Peyer's patch (tissue), 4 donors: ENCODE data around the gene STX3. TPM values are rescaled to one million over a fixed set of nuclear protein-coding genes. Genes with fewer than 3 reads are reported as not detected.
A peak's percentile ranks its signal among the peaks of the same experiment; 100 is the strongest.

Experiments
- DNase-seq, 3 donors: peaks; one replicate each; pipeline ENCODE4 v3.0.0-alpha.2; 2017 to 2019
- H3K27ac ChIP-seq, 4 donors: fragments of 200-600 bp; sonication (generic); one replicate each; pipeline ENCODE4 v1.5.1; 2016 to 2019
- H3K27me3 ChIP-seq, 2 donors: fragments of 200-600 bp; sonication (generic); one replicate each; pipeline ENCODE4 v1.5.1; 2019
- H3K36me3 ChIP-seq, 3 donors: fragments of 200-600 bp; sonication (generic); one replicate each; pipeline ENCODE4 v1.5.1; 2016 to 2019
- H3K4me1 ChIP-seq, 4 donors: fragments of 200-600 bp; sonication (generic); one replicate each; pipeline ENCODE4 v1.5.1; 2016 to 2019
- H3K4me3 ChIP-seq, 4 donors: fragments of 200-600 bp; sonication (generic); 1 replicate in 3 of 4; 2 replicates in 1 of 4; pipeline ENCODE4 v1.5.1; 2016 to 2019; ENCODE audit warnings: mild to moderate bottlenecking in 1 of 4
- H3K9me3 ChIP-seq, 4 donors: fragments of 200-600 bp; sonication (generic); one replicate each; pipeline ENCODE4 v1.5.1; 2016 to 2019; ENCODE audit warnings: mild to moderate bottlenecking in 1 of 4
- POLR2A ChIP-seq, 2 donors: fragments of 450-650 bp; IDR thresholded peaks; one replicate each; pipeline ENCODE4 v1.5.1; 2017; ENCODE audit warnings: antibody characterized with exemption in 2 of 2, mild to moderate bottlenecking in 2 of 2, moderate library complexity in 2 of 2
- total RNA-seq, 4 donors: library from RNA; depleted of rRNA; stranded (reverse); fragments of >200 nt; gene quantifications; one replicate each; pipeline ENCODE4 v1.1.0, GENCODE V29; 2016
- TF ChIP-seq, protein P1 (sequence below), 6 experiments: fragments of 450-650 bp in 4 of 6; fragments of 200-600 bp in 2 of 6; sonication (generic) in 1 of 6; IDR thresholded peaks; one replicate each; pipeline ENCODE4 v1.5.1; 2017 to 2019; ENCODE audit warnings: antibody characterized with exemption in 6 of 6, mild to moderate bottlenecking in 3 of 6, moderate library complexity in 1 of 6

Gene STX3
- total RNA-seq, 4 donors from 2014 or later = 77.7 to 167 (median 121) TPM

DNA sequence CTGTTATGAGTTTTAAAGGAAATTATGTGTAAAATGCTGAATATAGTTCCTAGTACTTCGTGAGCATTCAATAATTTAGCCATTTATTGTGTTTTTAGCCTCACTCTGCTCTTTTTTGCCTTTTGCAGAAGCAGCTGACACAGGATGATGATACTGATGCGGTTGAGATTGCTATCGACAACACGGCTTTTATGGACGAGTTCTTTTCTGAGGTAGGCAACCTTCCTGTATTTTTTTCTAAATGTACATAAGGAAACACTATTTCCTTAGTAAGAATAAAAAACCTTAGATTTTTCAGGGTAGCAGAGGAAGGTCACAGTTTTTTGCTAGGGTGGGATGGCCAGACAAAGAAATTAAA is 17.9 kb downstream of the STX3 start:
- H3K4me1 ChIP-seq = peaks cover 0 to 30% (median 3%) of the 10 kb centered on the region in 4 donors

DNA sequence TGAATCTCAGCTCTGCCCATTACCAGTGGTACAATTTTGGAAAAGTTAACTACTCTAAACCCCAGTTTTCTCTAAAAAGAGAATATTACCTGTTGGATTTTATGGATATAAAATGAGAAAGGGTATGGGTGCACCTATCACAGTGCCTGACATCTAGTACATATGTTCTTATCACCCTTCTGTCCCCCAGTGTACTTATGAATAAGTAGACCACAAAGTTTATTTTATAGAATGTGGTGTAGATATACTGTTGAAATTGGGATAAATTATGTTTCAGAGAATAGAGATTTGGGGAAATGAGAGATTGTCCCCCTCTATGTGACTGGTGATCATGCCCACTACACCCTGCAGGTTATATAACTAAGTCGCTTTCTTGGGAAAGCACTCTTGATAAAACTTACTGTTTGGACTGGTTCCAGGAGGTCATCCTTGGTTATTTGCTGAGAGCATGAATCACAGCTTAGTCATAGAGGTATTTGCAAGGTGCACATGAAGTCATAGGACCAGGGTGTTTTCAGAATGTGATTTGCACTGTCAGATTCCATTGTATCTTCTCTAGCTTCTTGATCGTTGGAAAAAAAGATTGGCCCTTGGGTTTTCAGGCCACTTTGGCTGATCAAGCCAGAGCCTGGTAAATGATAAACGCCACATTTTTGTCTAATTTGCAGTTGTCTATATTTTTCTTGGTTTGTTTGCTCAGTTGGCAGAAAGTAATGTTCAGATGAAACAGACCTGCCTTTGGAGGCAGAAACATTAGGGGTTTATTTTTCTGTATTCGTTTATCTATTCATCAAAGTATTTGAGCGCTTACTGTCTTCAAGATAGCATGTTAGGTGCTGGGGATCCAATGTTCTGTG is 21.3 kb downstream of the STX3 start:
- DNase-seq = peak in 1 of 3 donors; percentile 52
- Histone ChIP-seq H3K27ac (peak overlapping the region in 2 of 4 donors; percentile 7 to 76), H3K27me3 (no peaks in the 10 kb centered on the region), H3K4me3 (no peak overlapping the region), H3K9me3 (no peaks in the 10 kb centered on the region), H3K36me3 (peaks cover 0 to 13% (median 0%) of the 10 kb centered on the region in 3 donors), H3K4me1 (peaks cover 0 to 35% (median 3%) of the 10 kb centered on the region in 4 donors)
- TF ChIP-seq POLR2A (IDR thresholded peaks at IDR 0.05) = no peak
- TF ChIP-seq, protein P1, sequence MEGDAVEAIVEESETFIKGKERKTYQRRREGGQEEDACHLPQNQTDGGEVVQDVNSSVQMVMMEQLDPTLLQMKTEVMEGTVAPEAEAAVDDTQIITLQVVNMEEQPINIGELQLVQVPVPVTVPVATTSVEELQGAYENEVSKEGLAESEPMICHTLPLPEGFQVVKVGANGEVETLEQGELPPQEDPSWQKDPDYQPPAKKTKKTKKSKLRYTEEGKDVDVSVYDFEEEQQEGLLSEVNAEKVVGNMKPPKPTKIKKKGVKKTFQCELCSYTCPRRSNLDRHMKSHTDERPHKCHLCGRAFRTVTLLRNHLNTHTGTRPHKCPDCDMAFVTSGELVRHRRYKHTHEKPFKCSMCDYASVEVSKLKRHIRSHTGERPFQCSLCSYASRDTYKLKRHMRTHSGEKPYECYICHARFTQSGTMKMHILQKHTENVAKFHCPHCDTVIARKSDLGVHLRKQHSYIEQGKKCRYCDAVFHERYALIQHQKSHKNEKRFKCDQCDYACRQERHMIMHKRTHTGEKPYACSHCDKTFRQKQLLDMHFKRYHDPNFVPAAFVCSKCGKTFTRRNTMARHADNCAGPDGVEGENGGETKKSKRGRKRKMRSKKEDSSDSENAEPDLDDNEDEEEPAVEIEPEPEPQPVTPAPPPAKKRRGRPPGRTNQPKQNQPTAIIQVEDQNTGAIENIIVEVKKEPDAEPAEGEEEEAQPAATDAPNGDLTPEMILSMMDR (IDR thresholded peaks at IDR 0.05) = peak in 1 of 6 experiments; percentile 6

More for the DNA sequence above, 17.9 kb downstream of the STX3 start:
- Histone ChIP-seq H3K9me3 (no peaks in the 10 kb centered on the region), H3K27me3 (no peaks in the 10 kb centered on the region), H3K36me3 (peaks cover 0 to 5% (median 0%) of the 10 kb centered on the region in 3 donors), H3K27ac (peak overlapping the region in 1 of 4 donors; percentile 34), H3K4me3 (no peak overlapping the region)
- no peak for DNase-seq
- TF ChIP-seq, protein P1 (IDR thresholded peaks at IDR 0.05) = no peak
- no peak for TF ChIP-seq POLR2A (IDR thresholded peaks at IDR 0.05)

DNA sequence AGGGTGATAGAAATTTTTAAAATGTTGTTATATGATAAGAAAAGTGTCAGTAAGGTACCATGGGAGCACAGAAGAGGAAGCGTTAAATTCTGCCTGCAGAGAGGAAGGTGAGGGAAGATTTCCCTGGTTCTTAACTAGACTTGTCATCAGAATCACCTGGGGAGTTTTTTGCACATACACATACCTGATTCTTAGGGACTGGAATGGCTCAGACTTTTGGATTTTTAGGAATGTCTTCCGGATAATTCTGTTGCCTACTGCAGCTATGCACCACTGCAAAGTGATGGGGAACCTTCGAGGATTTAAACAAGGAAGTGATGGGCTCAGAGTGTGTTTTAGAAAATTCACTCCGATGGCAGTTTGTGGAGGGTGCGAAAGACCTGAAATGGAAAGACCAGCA is 21.9 kb downstream of the STX3 start:
- Histone ChIP-seq H3K9me3 (no peaks in the 10 kb centered on the region), H3K36me3 (peaks cover 0 to 13% (median 0%) of the 10 kb centered on the region in 3 donors), H3K27me3 (no peaks in the 10 kb centered on the region), H3K4me3 (no peak overlapping the region), H3K4me1 (peaks cover 0 to 35% (median 3%) of the 10 kb centered on the region in 4 donors), H3K27ac (peak overlapping the region in 2 of 4 donors; percentile 7 to 76)
- DNase-seq = no peak
- TF ChIP-seq POLR2A (IDR thresholded peaks at IDR 0.05) = no peak
- TF ChIP-seq, protein P1 (IDR thresholded peaks at IDR 0.05) = no peak

DNA sequence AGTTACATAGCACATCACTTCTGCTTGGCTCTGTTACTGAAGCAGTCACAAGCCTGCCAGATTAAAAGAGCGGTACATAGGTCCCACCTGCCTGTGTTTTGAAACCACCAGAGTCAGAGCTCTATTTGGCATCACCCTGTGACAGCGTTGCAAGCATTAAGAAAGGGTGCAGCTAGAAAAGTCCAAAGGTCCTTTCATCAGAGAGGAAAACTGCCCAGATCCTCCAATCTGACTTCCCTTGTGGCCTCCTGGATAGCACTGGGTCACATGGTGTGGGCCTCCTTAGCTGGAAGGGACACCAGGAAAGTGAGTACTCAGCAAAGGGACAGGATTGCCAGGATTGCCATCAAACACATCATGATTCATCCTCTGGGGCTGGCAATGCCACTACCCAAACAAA is 22.9 kb downstream of the STX3 start:
- peaks cover 0 to 13% (median 0%) of the 10 kb centered on the region in 3 donors for H3K36me3 ChIP-seq
- peak overlapping the region in 3 of 4 donors; percentile 23 to 76 (median 54) for H3K27ac ChIP-seq
- no peaks in the 10 kb centered on the region for H3K27me3 ChIP-seq
- no peak overlapping the region for H3K4me3 ChIP-seq
- peak in 2 of 3 donors; percentile 59 to 76 for DNase-seq
- no peaks in the 10 kb centered on the region for H3K9me3 ChIP-seq
- H3K4me1 ChIP-seq = peaks cover 0 to 35% (median 3%) of the 10 kb centered on the region in 4 donors
- TF ChIP-seq POLR2A (IDR thresholded peaks at IDR 0.05) = no peak
- TF ChIP-seq, protein P1 (IDR thresholded peaks at IDR 0.05) = no peak

DNA sequence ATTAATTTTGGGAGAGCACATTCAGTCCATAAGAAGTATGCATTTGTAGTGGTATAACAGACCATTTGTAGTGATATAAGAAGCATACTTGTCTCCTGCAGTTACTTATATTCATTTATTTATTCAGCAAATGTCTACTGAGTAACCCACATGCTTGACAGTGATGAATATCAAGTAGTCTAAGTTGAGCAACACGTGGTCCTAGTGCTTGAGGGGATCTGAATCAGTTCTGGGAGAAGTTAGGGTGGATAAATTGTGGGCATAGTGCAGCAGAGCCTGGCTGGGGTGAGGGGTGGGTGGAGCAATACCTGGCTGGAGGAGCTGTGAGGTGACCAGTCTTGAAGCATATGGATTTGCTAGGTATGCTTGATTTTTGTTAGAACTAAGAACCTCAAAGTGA is 24.3 kb downstream of the STX3 start:
- peaks cover 0 to 35% (median 3%) of the 10 kb centered on the region in 4 donors for H3K4me1 ChIP-seq
- H3K36me3 ChIP-seq = peaks cover 0 to 13% (median 0%) of the 10 kb centered on the region in 3 donors
- no peaks in the 10 kb centered on the region for H3K27me3 ChIP-seq
- no peak for DNase-seq
- TF ChIP-seq, protein P1 (IDR thresholded peaks at IDR 0.05) = no peak
- no peak for TF ChIP-seq POLR2A (IDR thresholded peaks at IDR 0.05)
- H3K4me3 ChIP-seq = no peak overlapping the region
- H3K27ac ChIP-seq = peak overlapping the region in 1 of 4 donors; percentile 16
- no peaks in the 10 kb centered on the region for H3K9me3 ChIP-seq
